HK-2 (cell line): ENCODE results near the gene TLE3.

Experiments used
- DNase-seq: peaks from one replicate; pipeline ENCODE4 v3.0.0-alpha.2; 2018; ENCODE audit not compliant: unreplicated experiment

Gene TLE3

DNA sequence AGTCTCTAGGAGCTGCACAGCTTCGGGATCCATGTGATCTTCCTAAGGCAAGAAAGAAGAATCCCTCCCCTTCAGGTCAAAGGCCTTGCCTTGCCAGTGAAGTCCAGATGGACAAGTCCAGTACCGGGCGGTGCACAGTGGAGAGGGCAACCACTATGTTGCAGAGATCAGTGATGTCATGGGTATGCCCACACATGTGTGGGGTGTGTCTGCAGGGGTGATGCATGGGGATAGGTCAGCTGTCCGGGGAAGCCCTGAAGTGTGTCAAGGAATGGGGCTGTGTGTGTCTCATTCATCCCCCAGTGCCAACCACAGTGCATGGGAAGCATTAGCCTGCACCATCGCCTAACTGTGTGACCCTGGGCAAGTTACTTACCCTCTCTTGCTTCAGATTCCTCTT lies 66.5 kb downstream of the TLE3 start:
- no peak for DNase-seq

- no peak for DNase-seq
Observed at GRCh38 chr15:70030851-70031250, 66.9 kb downstream of the TLE3 start.

- no peak for DNase-seq
Observed at GRCh38 chr15:70029297-70029701, 68.4 kb downstream of the TLE3 start.

DNA sequence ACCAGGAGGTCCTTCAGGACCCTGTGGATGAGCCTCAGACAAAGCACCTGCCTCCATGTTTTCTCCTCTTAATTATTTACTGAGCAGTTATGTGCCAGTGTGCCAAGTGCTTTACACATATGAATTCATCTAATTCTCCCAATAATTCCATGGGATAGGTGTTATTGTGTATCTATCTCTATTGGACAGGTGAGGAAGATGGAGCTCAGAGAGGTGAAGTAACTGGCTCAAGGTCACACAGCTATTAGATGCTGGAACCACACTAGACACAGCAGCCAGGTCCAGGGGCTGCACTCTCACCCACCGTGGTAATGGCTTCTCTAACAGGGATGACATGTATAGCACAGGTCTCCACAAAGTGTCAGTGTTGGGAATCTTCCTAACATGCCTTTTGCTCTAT lies 70.2 kb downstream of the TLE3 start:
- DNase-seq: no peak

- no peak for DNase-seq
Observed at GRCh38 chr15:70026991-70027390, 70.7 kb downstream of the TLE3 start.

DNA sequence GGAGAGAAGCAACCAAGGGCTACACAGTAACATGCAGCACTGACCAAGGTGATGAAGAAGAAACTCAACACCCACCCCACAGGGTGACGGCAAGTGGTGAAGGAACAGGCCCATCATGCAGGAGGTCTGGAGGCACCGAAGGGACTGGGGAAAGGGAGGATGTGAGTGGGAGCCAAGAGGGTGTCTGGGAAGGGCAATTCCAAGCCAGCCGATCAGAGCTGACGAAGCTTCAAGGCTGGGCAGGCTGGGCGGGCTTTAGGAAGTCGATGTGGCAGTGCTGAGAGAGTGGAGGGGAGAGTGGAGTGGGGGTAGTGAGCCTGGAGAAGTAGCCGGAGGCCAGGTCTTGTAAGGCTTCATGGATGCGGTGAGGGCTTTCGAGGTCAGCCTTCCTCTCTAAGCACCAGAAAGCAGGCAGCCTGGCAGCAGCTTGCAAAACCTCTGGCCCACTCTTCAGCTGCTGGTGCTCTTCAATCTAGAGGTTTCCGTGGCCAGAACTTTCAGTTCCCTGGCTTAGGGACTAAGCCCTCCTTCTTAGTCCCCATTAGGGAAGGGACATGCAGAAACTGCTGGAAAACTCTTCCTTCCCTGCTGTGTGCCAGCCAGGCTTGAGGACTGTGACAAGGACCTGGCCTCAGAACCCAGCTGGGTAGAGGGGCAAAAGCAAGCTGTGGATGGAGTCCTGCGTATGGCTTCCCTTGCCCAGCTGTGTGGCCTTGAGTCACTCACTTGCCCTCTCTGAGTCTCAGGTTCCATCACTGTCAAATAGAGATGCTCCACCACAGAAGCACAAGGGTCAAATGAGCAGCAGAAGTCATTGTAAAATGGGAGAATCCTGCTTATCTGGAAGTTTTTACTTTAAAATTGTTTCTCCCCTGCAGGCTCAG lies 72.1 kb downstream of the TLE3 start:
- no peak for DNase-seq

DNA sequence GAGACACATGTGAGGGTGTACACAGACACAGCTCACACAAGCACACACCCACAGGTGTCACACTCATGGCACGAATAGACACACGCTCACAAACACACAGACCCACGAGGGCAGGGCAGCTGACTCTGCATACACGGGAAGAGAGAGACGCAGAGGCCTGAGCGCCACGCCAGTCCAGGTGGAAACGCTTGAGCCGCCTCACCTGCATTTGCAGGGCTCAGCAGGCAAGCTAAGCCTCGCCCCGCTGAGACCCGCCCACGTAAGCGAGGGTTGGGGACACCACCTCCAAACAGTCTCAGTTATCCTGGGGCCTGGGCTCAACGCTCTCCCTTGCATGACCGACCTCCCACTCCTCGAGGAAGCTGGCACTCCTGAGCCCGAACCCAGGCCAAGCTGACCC lies 73.2 kb downstream of the TLE3 start:
- no peak for DNase-seq

DNA sequence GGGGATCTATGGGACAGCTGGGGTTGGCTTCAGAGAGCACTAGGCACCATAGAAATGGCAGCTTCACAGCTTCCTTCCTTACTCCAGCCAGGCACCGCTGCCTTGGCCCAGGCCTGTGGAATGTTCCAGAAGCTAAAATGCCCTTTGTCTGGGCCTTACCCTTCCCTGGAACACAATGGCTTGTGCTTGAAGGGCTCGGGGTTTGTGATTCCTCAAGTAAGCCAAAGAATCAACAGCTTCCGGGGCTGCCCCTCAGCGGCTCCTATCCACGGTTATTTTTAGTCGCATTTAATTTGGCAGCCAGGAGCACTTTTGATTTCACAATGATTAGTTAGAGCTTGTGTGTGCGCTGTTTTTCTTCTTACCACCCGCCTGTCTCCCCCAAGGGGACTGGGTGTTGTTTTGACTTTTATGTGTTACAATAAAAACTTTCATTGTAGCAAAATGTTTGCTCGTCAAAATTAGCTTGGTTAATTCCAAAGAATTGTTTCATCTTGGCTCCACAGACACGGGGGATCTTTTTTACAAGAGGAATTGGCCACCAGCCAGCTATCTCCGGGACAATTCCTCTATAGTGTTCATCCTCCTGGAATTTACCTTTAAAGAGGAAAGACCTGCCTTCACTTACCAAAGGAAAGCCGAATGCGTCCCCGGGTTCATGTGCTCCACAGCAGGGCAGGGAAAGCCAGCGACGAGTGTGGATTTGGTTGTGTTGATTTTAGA lies 73.8 kb downstream of the TLE3 start:
- DNase-seq: no peak

DNA sequence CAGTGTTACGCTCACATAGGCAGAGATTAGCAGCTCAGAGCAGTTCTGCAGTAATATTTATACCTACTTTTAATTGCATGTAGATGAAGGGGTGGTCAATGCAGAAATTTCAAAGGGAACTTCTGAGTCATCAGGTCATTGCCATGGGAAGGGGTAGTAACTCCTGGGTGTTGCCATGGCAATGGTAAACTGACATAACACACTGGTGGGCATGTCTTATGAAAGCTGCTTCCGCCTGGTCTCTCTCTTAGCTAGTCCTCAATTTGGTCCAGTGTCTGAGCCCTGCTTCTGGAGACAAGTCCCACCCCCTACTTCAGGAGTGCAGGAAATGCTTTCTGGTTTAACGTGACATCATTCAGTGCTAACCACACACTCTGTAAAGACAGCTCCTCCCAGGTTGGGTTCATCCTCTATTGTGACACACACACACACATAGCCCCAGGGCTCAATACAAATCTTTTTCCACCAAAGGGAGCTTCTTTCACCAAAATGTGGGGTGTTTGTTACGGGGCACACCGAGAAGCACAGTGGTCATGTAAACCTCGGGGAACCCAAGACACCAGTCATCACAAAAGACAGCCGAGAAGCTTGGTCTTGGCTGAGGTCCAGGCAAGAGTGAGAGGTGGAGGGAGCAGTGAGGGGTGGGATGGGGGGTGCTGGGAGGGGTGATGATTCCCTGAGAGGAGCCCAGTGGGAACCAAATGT lies 74.5 kb downstream of the TLE3 start:
- peak; percentile 38 for DNase-seq

- no peak for DNase-seq
Observed at GRCh38 chr15:70020229-70020628, 77.5 kb downstream of the TLE3 start.

- DNase-seq: no peak
Observed at GRCh38 chr15:70018646-70019600, 78.8 kb downstream of the TLE3 start.

DNA sequence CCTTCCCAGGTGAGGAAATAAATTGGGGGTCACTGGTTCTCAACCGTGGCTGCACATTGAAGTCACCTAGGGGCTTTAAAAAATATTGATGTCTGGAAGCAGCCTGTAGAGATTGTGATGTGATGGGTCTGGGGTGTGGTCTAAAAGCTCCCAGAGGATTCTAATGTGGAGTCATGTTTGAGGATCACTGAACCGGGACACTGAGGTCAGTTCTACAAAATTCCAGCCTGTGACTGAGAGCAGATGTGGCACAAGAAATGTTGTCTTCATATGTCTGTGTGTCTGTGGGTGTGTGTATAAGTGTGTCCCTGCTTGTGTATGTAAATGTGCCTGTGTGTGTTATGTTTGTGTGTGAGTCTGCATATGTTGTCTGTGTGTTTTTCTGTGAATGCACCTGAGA lies 79.9 kb downstream of the TLE3 start:
- DNase-seq: no peak

DNA sequence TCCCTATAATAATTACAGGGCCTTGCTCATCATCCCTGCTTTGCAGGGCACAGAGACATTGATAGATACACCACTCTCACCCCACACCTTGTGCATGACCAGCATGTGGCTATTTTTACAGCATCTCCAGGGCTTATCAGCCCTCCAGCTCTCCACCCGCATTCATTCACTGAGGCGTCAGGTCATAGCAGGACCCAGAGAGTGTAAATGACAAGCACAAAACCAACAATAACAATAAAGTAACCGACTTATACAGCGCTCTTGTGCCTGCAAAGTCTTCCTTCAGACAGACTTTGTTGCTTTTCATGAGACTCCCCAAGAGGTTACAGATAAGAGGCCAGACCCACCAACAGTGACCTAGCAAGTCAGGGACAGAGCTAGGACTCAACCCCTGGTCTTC lies 80.7 kb downstream of the TLE3 start:
- DNase-seq: no peak

DNA sequence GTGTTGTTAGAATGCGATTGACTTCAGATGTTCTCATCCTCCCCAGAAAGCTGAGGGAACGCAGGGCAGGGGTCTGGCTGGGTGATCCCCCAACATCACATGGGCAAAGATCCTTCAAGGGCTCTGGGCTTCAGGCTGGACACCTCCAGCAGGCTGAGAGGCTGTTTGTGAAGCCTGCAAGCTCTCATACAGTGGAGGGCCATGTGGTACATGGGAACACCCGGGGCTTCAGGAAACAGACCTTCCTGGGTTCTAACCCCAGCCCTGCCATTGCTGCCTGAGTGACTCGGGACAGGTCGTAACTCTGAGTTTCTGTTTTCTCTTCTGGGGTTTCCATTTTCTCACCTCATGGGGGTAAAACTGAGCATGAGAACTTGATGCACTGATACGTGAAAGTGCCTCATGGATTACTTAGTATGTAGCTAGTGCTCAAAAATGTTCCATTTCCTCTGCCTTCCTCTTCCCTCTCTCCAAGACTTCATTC lies 81.2 kb downstream of the TLE3 start:
- no peak for DNase-seq

GRCh38 chr15:70014860-70015490 lies 82.7 kb downstream of the TLE3 start:
- DNase-seq: no peak

GRCh38 chr15:70014331-70014730 lies 83.4 kb downstream of the TLE3 start:
- DNase-seq: no peak

DNA sequence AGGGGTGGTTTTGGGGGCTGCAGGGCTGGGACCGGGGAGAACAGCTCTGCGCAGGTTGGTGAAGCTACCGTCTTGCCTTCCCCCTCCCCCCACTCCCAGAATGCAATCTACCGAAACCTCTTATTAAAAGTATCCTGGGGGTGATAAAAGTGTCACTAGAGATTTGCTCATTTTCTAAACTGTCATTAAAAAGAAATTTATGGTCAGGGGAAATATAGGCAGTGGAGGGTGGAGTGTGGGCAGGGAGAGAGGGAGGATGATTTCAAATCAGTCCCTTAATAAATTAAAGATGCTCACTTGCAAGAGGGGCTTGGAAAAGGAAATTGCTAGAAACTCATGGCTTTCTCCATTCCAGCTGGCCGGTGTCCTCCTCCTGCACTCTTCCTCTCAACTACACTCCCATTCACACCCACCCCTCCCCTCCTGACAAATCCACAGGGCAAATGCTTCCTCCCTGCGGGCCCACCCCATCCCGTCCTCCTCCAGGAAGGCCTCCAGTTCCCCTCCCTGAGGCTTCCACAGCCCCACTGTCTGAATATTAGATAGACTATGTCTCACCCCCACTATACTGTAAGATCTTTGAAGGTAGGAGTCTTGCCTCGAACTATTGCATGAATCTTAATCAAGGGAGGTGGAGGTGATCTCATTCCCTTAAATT lies 83.9 kb downstream of the TLE3 start:
- no peak for DNase-seq

- DNase-seq: no peak
Observed at GRCh38 chr15:70012895-70013294, 84.8 kb downstream of the TLE3 start.

DNA sequence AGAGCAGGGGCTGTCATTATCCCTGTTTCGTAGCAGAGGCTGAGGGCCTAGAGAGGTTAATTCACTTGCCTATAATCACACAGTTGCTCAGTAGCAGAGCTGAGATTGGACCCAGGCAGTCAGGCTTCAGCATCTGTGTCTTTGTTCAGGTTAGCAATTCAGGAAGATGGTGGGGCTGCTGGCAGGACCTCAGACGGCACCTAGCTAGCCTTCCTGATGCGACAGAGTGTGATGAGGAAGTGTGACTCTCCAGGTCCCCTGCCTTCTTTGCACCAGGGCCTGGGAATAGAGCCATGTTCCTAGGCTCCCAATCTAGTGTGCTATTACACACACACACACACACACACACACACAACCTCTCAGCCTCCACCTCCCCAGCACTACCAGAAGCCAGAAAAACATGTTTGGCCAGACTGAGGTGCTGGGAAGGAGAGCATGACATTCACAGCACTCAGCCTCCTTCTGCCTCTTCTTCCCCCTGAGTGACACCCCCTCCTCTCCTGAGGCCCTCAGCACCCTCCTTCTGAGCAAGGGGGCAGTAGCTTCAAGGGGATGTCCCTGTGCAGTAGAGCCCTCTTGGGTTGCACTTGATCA lies 88.9 kb downstream of the TLE3 start:
- no peak for DNase-seq
